IPS-NIHi7 (cell line): Measurements from ENCODE around the gene COG5.
"Not testable (repeated sequence)": the region's sequence is repeated elsewhere in the genome, so short reads cannot be mapped to it uniquely, and the experiment has no call there.

Experiments
- DNase-seq: peaks from one replicate; pipeline ENCODE4 v3.0.0; 2012; ENCODE audit warnings: mixed read lengths; ENCODE audit errors: extremely low spot score

Gene COG5

GRCh38 chr7:107228291-107228690, 335.4 kb downstream of the COG5 start:
- DNase-seq = no peak

GRCh38 chr7:107224374-107225223, 339.1 kb downstream of the COG5 start:
- DNase-seq = no peak

GRCh38 chr7:107220806-107221205, 342.9 kb downstream of the COG5 start:
- DNase-seq = not testable (repeated sequence)

- DNase-seq = no peak
Measured at GRCh38 chr7:107220356-107220755, 343.4 kb downstream of the COG5 start.

GRCh38 chr7:107219563-107220244, 344.0 kb downstream of the COG5 start:
- no peak for DNase-seq

GRCh38 chr7:107213945-107214344, 349.8 kb downstream of the COG5 start:
- no peak for DNase-seq

GRCh38 chr7:107213193-107213788, 350.4 kb downstream of the COG5 start:
- peak; percentile 45 for DNase-seq

- DNase-seq = no peak
Measured at GRCh38 chr7:107212725-107213124, 351.0 kb downstream of the COG5 start.

- peak; percentile 18 for DNase-seq
Measured at GRCh38 chr7:107210400-107210799, 353.3 kb downstream of the COG5 start.

GRCh38 chr7:107209565-107209964, 354.2 kb downstream of the COG5 start:
- no peak for DNase-seq

- DNase-seq = no peak
Measured at GRCh38 chr7:107208563-107208962, 355.2 kb downstream of the COG5 start.

- DNase-seq = no peak
Measured at GRCh38 chr7:107208024-107208521, 355.6 kb downstream of the COG5 start.

- no peak for DNase-seq
Measured at GRCh38 chr7:107207459-107207858, 356.3 kb downstream of the COG5 start.

GRCh38 chr7:107206706-107207105, 357.0 kb downstream of the COG5 start:
- DNase-seq = no peak

GRCh38 chr7:107206136-107206535, 357.6 kb downstream of the COG5 start:
- DNase-seq = no peak

- DNase-seq = no peak
Measured at GRCh38 chr7:107203607-107204006, 360.1 kb downstream of the COG5 start.

GRCh38 chr7:107201795-107202450, 361.8 kb downstream of the COG5 start:
- DNase-seq = peak; percentile 71

- DNase-seq = no peak
Measured at GRCh38 chr7:107196834-107197610, 366.7 kb downstream of the COG5 start.

GRCh38 chr7:107194052-107194451, 369.7 kb downstream of the COG5 start:
- DNase-seq = no peak

GRCh38 chr7:107190090-107190489, 373.6 kb downstream of the COG5 start:
- no peak for DNase-seq

GRCh38 chr7:107187774-107188173, 375.9 kb downstream of the COG5 start:
- DNase-seq = no peak
